Kidney (tissue), 14 donors: Measurements from ENCODE around the gene FOXD2. TPM values are rescaled to one million over a fixed set of nuclear protein-coding genes. Genes with fewer than 3 reads are reported as not detected.

Source experiments
- DNase-seq, 5 donors: peaks; one replicate each; pipeline ENCODE4 v3.0.0-alpha.2; 2013 to 2020
- FAIRE-seq: peaks from 2 replicates; lab custom pipeline; 2012; peaks lifted over from hg19 to GRCh38; lab: Jason Lieb, UNC
- H3K27ac ChIP-seq, 2 donors: one replicate each; pipeline ENCODE4 v1.7.0; 2013; ENCODE audit warnings: low read depth in 2 of 2, low read length in 2 of 2, inconsistent platforms in 1 of 2
- H3K27me3 ChIP-seq: one replicate; pipeline ENCODE4 v1.7.1; 2013; ENCODE audit warnings: low read length, inconsistent platforms; ENCODE audit not compliant: control insufficient read depth, insufficient read depth
- H3K36me3 ChIP-seq, 3 donors: one replicate each; pipeline versions ENCODE4 v1.7.0 to v1.7.1; 2013; ENCODE audit warnings: low read length in 3 of 3, control low read depth in 1 of 3, inconsistent platforms in 1 of 3; ENCODE audit not compliant: insufficient read depth in 3 of 3, control insufficient read depth in 2 of 3
- H3K4me1 ChIP-seq, 3 donors: one replicate each; pipeline versions ENCODE4 v1.7.0 to v1.7.1; 2013; ENCODE audit warnings: low read length in 3 of 3, inconsistent platforms in 1 of 3, low read depth in 1 of 3; ENCODE audit not compliant: control insufficient read depth in 2 of 3, insufficient read depth in 2 of 3
- H3K4me3 ChIP-seq, 3 donors: one replicate each; pipeline versions ENCODE4 v1.7.0 to v1.8.1; 2013; ENCODE audit warnings: low read length in 3 of 3, control low read depth in 1 of 3, inconsistent platforms in 1 of 3
- H3K9ac ChIP-seq, 3 donors: one replicate each; pipeline versions ENCODE4 v1.7.0 to v1.7.1; 2013; ENCODE audit warnings: low read length in 3 of 3, control low read depth in 1 of 3, inconsistent platforms in 1 of 3
- H3K9me3 ChIP-seq, 3 donors: one replicate each; pipeline versions ENCODE4 v1.7.0 to v1.7.1; 2013; ENCODE audit warnings: low read length in 3 of 3, control low read depth in 1 of 3, inconsistent platforms in 1 of 3; ENCODE audit not compliant: control insufficient read depth in 2 of 3, insufficient read depth in 1 of 3
- intact Hi-C: fragments of 100-400 bp; cut with DNase I; formaldehyde crosslinking; loops from one replicate; pipeline ENCODE4 v1.11.1; 2022
- polyA plus RNA-seq: library from polyadenylated mRNA; stranded (reverse); fragments of 350-450 nt; fragmentation: Illumina TruSeq; extraction: RNeasy Lipid Tissue Mini Kit (QIAGEN cat#74804); gene quantifications from one replicate; pipeline ENCODE4 v1.2.3, GENCODE V29; 2014; ENCODE audit warnings: low read depth, low replicate concordance; ENCODE audit not compliant: insufficient read depth
- total RNA-seq: library from RNA; stranded (reverse); fragmentation: NEBNext Ultra II Directional; extraction: Animal tissue kit (Norgen Biotek cat#: 25700); gene quantifications from one replicate; pipeline ENCODE4 v1.2.1, GENCODE V29; 2021
- TF ChIP-seq, protein P1 (sequence below): IDR thresholded peaks from 3 replicates; pipeline ENCODE4 v1.5.1; 2012; ENCODE audit warnings: mild to moderate bottlenecking, moderate library complexity, borderline replicate concordance; ENCODE audit not compliant: insufficient read depth; ENCODE audit errors: extremely low read depth
- donor health status: control.
- donor health status: control.
- donor health status: control.
- donor health status: control.
- donor health status: control.
- donor health status: DM: yes; HTN: yes; CAD: no.
- donor health status: Normal renal cell carcinoma (clear cell type).

FOXD2 gene
- total and polyA plus RNA-seq, 2 donors from 2014 or later, result 0.82 to 2.3 TPM

DNA sequence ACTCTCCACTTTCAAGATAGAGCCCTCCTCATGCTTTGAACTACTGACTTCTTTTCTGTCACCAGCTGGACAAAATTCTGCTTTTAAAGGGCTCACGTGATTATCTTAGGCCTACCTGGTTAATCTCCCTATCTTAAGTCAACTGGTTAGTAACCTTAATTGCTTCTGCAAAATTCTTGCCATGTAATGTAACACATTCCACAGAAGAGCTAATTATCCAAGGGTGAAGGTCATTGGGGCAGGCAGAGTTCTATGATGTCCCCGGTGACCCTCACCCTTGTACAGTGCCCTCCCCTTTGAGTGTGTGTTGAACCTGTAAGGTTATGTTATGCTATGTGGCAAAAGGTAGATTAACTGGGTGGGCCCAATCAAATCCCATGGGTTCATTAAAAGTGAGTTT, 47.0 kb upstream of the FOXD2 start:
- H3K9ac ChIP-seq, result no peak overlapping the region
- no peak for FAIRE-seq
- H3K27me3 ChIP-seq, result no peaks in the 10 kb centered on the region
- H3K4me1 ChIP-seq, result peaks cover 0 to 3% (median 0%) of the 10 kb centered on the region in 3 donors
- no peak for DNase-seq
- TF ChIP-seq, protein P1, sequence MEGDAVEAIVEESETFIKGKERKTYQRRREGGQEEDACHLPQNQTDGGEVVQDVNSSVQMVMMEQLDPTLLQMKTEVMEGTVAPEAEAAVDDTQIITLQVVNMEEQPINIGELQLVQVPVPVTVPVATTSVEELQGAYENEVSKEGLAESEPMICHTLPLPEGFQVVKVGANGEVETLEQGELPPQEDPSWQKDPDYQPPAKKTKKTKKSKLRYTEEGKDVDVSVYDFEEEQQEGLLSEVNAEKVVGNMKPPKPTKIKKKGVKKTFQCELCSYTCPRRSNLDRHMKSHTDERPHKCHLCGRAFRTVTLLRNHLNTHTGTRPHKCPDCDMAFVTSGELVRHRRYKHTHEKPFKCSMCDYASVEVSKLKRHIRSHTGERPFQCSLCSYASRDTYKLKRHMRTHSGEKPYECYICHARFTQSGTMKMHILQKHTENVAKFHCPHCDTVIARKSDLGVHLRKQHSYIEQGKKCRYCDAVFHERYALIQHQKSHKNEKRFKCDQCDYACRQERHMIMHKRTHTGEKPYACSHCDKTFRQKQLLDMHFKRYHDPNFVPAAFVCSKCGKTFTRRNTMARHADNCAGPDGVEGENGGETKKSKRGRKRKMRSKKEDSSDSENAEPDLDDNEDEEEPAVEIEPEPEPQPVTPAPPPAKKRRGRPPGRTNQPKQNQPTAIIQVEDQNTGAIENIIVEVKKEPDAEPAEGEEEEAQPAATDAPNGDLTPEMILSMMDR, result no peak
- H3K4me3 ChIP-seq, result no peak overlapping the region
- H3K36me3 ChIP-seq, result no peaks in the 10 kb centered on the region
- H3K27ac ChIP-seq, result no peak overlapping the region
- intact Hi-C loops, result no loop called here
- H3K9me3 ChIP-seq, result no peaks in the 10 kb centered on the region

DNA sequence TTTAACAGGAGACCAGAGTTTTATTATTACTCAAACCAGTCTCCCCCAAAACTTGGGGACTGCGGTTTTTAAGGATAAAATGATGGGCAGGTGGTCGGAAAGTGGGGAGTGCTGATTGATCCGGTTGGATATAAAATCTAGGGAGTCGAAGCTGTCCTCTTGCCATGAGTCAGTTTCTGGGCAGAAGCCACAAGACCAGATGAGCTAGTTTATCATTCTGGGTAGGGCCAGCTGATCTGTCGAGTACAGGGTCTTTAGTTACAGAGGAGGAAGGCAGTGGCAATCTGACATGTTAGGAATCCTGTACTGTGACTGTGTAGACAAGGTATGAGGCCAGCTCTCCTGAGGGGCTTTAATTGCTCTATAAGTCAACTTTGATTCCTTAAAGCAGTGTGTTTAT, 44.7 kb upstream of the FOXD2 start:
- DNase-seq (no peak), FAIRE-seq (no peak)
- no peak overlapping the region for H3K4me3 ChIP-seq
- intact Hi-C loops, result no loop called here
- no peak overlapping the region for H3K9ac ChIP-seq
- H3K27ac ChIP-seq, result no peak overlapping the region
- H3K27me3 ChIP-seq, result no peaks in the 10 kb centered on the region
- H3K4me1 ChIP-seq, result peaks cover 0 to 3% (median 0%) of the 10 kb centered on the region in 3 donors
- H3K9me3 ChIP-seq, result no peaks in the 10 kb centered on the region
- no peaks in the 10 kb centered on the region for H3K36me3 ChIP-seq
- TF ChIP-seq, protein P1, result no peak

DNA sequence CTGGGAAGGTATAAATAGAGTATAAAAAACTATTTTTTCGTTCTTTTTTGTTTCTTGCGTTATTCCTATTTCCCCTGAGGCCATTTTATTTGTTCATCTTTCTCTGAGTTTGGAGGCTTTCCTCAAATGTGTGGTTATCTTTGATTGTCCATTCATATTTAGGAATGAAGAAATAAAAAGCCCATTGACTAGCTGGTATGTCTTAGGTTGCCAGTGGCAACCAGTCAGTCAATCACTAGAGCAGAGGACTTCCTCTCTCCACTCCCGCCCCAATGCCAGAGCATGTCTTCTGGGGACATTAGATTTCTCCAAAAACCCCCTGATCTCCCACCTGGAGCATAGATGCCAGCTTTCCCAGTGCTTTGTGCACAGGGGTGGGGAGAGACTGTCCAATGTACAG, 42.4 kb upstream of the FOXD2 start:
- no peak for DNase-seq
- Histone ChIP-seq H3K27ac (no peak overlapping the region), H3K27me3 (no peaks in the 10 kb centered on the region), H3K4me3 (no peak overlapping the region), H3K9me3 (no peaks in the 10 kb centered on the region), H3K36me3 (no peaks in the 10 kb centered on the region), H3K4me1 (no peaks in the 10 kb centered on the region), H3K9ac (no peak overlapping the region)
- no peak for FAIRE-seq
- TF ChIP-seq, protein P1, result no peak
- intact Hi-C loops, result no loop called here

DNA sequence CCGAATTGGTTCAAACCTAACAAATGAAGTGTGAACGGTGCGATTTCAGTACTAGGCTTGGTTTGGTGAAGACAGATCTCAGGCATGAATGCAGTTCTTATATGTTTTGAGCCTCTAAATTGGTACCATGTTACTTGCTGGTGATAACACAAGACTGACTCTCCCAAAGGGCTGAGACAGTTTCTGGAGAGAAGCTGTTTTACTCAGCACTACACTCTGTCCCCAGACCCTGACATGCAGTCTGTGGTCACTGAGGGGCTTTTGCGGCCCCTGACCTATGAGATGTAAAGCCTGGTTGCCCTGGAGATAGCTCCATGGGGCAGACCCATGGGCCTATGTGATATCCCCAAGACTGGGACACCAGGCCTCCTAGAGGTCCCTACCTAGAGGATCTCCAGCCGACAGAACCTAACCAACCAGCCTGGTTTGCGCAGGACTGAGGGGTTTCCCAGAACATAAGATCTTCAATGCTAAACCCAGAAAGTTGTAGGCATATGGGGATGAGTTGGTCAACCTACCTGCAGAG, 41.1 kb upstream of the FOXD2 start:
- H3K9ac ChIP-seq, result no peak overlapping the region
- H3K27me3 ChIP-seq, result no peaks in the 10 kb centered on the region
- no peaks in the 10 kb centered on the region for H3K36me3 ChIP-seq
- H3K27ac ChIP-seq, result no peak overlapping the region
- intact Hi-C loops, result no loop called here
- no peak overlapping the region for H3K4me3 ChIP-seq
- H3K4me1 ChIP-seq, result no peaks in the 10 kb centered on the region
- TF ChIP-seq, protein P1, result no peak
- no peaks in the 10 kb centered on the region for H3K9me3 ChIP-seq
- no peak for DNase-seq
- no peak for FAIRE-seq
